CD4-positive, alpha-beta memory T cell (primary cell): ENCODE data around the gene SHISAL2A. TPM values are rescaled to one million over a fixed set of nuclear protein-coding genes. Genes with fewer than 3 reads are reported as not detected.

ENCODE experiments used
- CTCF ChIA-PET: fragments of 350-600 bp; sonication (Branson Sonifier 250); formaldehyde crosslinking; loops from one replicate; lab custom pipeline; 2021; ENCODE audit warnings: inconsistent platforms; ENCODE audit not compliant: partially characterized antibody; lab: Charles Lee
- POLR2A ChIA-PET: fragments of 350-600 bp; sonication (Branson Sonifier 250); formaldehyde crosslinking; loops from one replicate; lab custom pipeline; 2021; ENCODE audit not compliant: partially characterized antibody; lab: Charles Lee
- DNase-seq, 5 donors: peaks; one replicate each; pipeline versions ENCODE4 v3.0.0 to v3.0.0-alpha.2; 2020 to 2022; ENCODE audit warnings: mixed read lengths in 1 of 5
- H3K27ac ChIP-seq: one replicate; pipeline ENCODE4 v1.7.0; 2013; ENCODE audit warnings: low read depth, low read length
- H3K27me3 ChIP-seq: 2 replicates; pipeline ENCODE4 v1.7.0; 2013; ENCODE audit warnings: mild to moderate bottlenecking, low read length, moderate library complexity; ENCODE audit not compliant: insufficient read depth
- H3K36me3 ChIP-seq: 2 replicates; pipeline ENCODE4 v1.7.0; 2013; ENCODE audit warnings: mild to moderate bottlenecking, low read length, moderate library complexity; ENCODE audit not compliant: insufficient read depth
- H3K4me1 ChIP-seq: 2 replicates; pipeline ENCODE4 v1.7.0; 2013; ENCODE audit warnings: mild to moderate bottlenecking, low read length, moderate library complexity; ENCODE audit not compliant: insufficient read depth
- H3K4me3 ChIP-seq, 2 donors: one replicate each; pipeline ENCODE4 v1.7.0; 2013; ENCODE audit warnings: low read length in 2 of 2, mild to moderate bottlenecking in 1 of 2
- H3K9me3 ChIP-seq, 2 donors: one replicate each; pipeline ENCODE4 v1.7.0; 2013; ENCODE audit warnings: low read length in 2 of 2, control low read depth in 1 of 2; ENCODE audit not compliant: control insufficient read depth in 1 of 2
- H3K27ac Mint-ChIP-seq, 7 donors: one replicate each; pipeline ENCODE4 v1.8.0; 2020 to 2021; ENCODE audit warnings: mixed read lengths in 7 of 7, mild to moderate bottlenecking in 6 of 7, inconsistent platforms in 3 of 7, moderate library complexity in 3 of 7
- H3K27me3 Mint-ChIP-seq, 2 donors: one replicate each; pipeline ENCODE4 v1.8.0; 2020 to 2021; ENCODE audit warnings: mixed read lengths in 2 of 2
- H3K36me3 Mint-ChIP-seq, 2 donors: one replicate each; pipeline ENCODE4 v1.8.0; 2020 to 2021; ENCODE audit warnings: mixed read lengths in 2 of 2, inconsistent platforms in 1 of 2, mild to moderate bottlenecking in 1 of 2
- H3K4me1 Mint-ChIP-seq, 4 donors: one replicate each; pipeline ENCODE4 v1.8.0; 2020 to 2021; ENCODE audit warnings: mixed read lengths in 4 of 4, mild to moderate bottlenecking in 1 of 4
- H3K4me3 Mint-ChIP-seq, 8 donors: one replicate each; pipeline ENCODE4 v1.8.0; 2020 to 2021; ENCODE audit warnings: mixed read lengths in 8 of 8, mild to moderate bottlenecking in 7 of 8, moderate library complexity in 6 of 8, inconsistent platforms in 3 of 8
- H3K9me3 Mint-ChIP-seq, 8 donors: one replicate each; pipeline ENCODE4 v1.8.0; 2020 to 2021; ENCODE audit warnings: mixed read lengths in 8 of 8, mild to moderate bottlenecking in 5 of 8, inconsistent platforms in 3 of 8, moderate library complexity in 1 of 8
- intact Hi-C: fragments of 100-400 bp; cut with micrococcal nuclease; formaldehyde crosslinking; loops from one replicate; pipeline ENCODE4 v1.15.1; 2023
- polyA plus RNA-seq, 2 donors: library from polyadenylated mRNA; unstranded; fragments of 300-500 nt; fragmentation: Illumina TruSeq; gene quantifications; one replicate each; pipeline ENCODE4 v1.2.3, GENCODE V29; 2021
- total RNA-seq, 2 experiments: library from RNA; stranded (reverse); gene quantifications; one replicate each; pipeline ENCODE4 v1.2.3, GENCODE V29; 2021

Gene SHISAL2A
- total and polyA plus RNA-seq, 4 experiments from 2014 or later: 3.2 to 75.6 (median 36.6) TPM

DNA sequence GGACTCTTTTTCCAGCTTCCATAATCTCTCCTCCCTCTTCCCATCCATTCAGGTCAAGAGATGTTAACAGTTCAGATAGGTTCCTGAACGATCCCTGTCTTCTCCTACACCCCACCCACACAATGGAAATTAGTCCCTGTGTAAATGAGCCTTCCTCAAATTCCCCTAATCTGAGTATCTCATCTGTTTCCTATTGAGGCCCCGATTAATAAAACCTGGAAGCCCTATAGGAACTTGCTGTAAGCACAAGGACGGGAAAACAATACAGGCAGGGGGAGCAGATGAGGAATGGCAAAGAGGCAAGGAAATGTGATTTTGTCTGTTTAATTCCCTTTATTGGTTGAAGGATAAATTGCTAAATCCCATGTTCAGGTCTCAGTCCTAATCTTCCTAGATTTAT lies 37.9 kb upstream of the SHISAL2A start:
- H3K4me1 Mint-ChIP-seq: peaks cover 0 to 4% (median under 1%) of the 10 kb centered on the region in 4 donors
- POLR2A ChIA-PET: interaction anchor here (0.9 kb wide), 1 partner anchor 11 kb away, joined by 3 read pairs; no protein-coding TSS in a partner anchor
- H3K36me3 Mint-ChIP-seq: no peaks in the 10 kb centered on the region
- H3K27ac Mint-ChIP-seq: peak overlapping the region in 4 of 7 donors; percentile 25 to 75 (median 53)
- intact Hi-C loops: no loop called here
- Histone ChIP-seq H3K36me3 (no peaks in the 10 kb centered on the region), H3K27ac (no peak overlapping the region), H3K9me3 (no peaks in the 10 kb centered on the region), H3K4me3 (no peak overlapping the region), H3K27me3 (no peaks in the 10 kb centered on the region), H3K4me1 (no peaks in the 10 kb centered on the region)
- DNase-seq: no peak
- no peak overlapping the region for H3K4me3 Mint-ChIP-seq
- H3K27me3 Mint-ChIP-seq: no peaks in the 10 kb centered on the region
- CTCF ChIA-PET: interaction anchor here (1.1 kb wide), 1 partner anchor 9 kb away, joined by 3 read pairs; no protein-coding TSS in a partner anchor
- peaks cover 0 to 2% (median 0%) of the 10 kb centered on the region in 8 donors for H3K9me3 Mint-ChIP-seq

DNA sequence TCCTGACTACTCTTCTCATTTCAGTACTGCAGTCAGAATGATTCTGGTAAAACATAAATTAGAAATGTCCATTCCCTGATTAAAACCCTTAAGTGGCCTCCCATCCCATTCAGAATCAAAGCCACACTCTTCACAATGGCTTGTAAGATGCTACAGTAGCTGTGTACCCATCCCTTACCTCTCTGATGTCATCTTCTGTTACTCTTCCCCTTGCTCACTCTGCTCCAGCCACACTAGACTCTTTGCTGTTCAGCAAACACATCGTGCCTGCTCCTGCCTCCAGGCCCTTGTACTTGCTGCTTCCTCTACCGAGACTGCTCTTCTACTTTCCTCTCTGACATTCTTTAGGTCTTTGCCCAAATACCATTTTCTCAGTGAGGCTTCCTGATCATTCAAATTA lies 35.1 kb upstream of the SHISAL2A start:
- POLR2A ChIA-PET: interaction anchor here (1.0 kb wide), 1 partner anchor 22 kb away, joined by 3 read pairs; no protein-coding TSS in a partner anchor
- peaks cover 17% of the 10 kb centered on the region for H3K4me1 ChIP-seq
- peaks cover 0 to 2% (median 0%) of the 10 kb centered on the region in 8 donors for H3K9me3 Mint-ChIP-seq
- no peak overlapping the region for H3K4me3 ChIP-seq
- H3K4me1 Mint-ChIP-seq: peaks cover 9 to 17% (median 13%) of the 10 kb centered on the region in 4 donors
- no peak overlapping the region for H3K4me3 Mint-ChIP-seq
- no peak for DNase-seq
- H3K27me3 Mint-ChIP-seq: no peaks in the 10 kb centered on the region
- H3K36me3 Mint-ChIP-seq: peaks cover 0 to 1% of the 10 kb centered on the region in 2 donors
- H3K36me3 ChIP-seq: no peaks in the 10 kb centered on the region
- intact Hi-C loops: no loop called here
- H3K27ac ChIP-seq: no peak overlapping the region
- CTCF ChIA-PET: no interaction called here
- peak overlapping the region in 2 of 7 donors; percentile 48 to 71 for H3K27ac Mint-ChIP-seq
- H3K9me3 ChIP-seq: no peaks in the 10 kb centered on the region
- no peaks in the 10 kb centered on the region for H3K27me3 ChIP-seq

DNA sequence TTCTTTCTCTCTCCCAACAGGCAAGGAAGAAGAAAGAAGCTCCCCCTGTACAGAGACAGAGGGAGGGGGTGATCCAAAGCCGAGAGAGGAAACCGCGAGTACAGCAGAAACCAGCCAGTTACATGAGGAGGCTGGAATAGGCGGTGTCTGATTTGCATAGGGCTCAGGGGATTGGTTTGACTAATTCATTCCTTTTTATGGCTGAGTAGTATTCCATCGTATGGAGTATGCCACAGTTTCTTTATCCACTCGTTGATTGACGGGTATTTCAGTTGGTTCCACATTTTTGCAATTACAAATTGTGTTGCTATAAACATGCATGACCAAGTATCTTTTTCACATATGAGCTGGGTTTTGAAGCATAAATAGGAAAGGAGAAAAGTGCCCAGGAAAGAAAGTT lies 34.2 kb upstream of the SHISAL2A start:
- no peak for DNase-seq
- H3K36me3 ChIP-seq: no peaks in the 10 kb centered on the region
- ChIA-PET POLR2A (interaction anchor here (0.7 to 10.4 kb wide), 3 partner anchors 21 to 39 kb away, joined by 3 to 188 read pairs (median 4); partner anchors contain the start of gene SHISAL2A), CTCF (no interaction called here)
- H3K4me1 Mint-ChIP-seq: peaks cover 16 to 25% (median 21%) of the 10 kb centered on the region in 4 donors
- H3K27ac Mint-ChIP-seq: no peak overlapping the region
- H3K27me3 Mint-ChIP-seq: no peaks in the 10 kb centered on the region
- intact Hi-C loops: no loop called here
- H3K4me1 ChIP-seq: peaks cover 25% of the 10 kb centered on the region
- peaks cover 0 to 2% (median 0%) of the 10 kb centered on the region in 8 donors for H3K9me3 Mint-ChIP-seq
- H3K27me3 ChIP-seq: no peaks in the 10 kb centered on the region
- peaks cover 0 to 4% of the 10 kb centered on the region in 2 donors for H3K36me3 Mint-ChIP-seq
- H3K4me3 Mint-ChIP-seq: no peak overlapping the region
- H3K27ac ChIP-seq: no peak overlapping the region
- H3K4me3 ChIP-seq: no peak overlapping the region
- H3K9me3 ChIP-seq: no peaks in the 10 kb centered on the region

DNA sequence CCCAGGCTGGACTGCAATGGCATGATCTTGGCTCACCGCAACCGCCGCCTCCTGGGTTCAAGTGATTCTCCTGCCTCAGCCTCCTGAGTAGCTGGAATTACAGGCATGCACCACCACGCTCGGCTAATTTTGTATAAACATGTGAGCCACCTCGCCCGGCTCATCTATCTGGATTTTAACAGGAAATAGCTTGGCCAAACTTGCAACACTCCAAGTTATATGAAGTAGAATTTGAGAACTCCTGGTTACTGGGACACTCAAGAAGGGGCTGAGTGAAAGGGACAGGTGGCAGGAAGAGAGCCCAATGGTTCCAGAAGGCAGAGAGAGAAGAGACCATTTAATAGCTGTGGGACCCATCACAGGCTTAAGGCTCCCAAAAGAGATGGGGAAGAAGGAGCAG lies 33.7 kb upstream of the SHISAL2A start:
- Mint-ChIP-seq H3K36me3 (peaks cover 0 to 4% of the 10 kb centered on the region in 2 donors), H3K4me3 (no peak overlapping the region), H3K9me3 (peaks cover 0 to 2% (median 0%) of the 10 kb centered on the region in 8 donors), H3K27ac (no peak overlapping the region), H3K27me3 (no peaks in the 10 kb centered on the region), H3K4me1 (peaks cover 22 to 30% (median 26%) of the 10 kb centered on the region in 4 donors)
- intact Hi-C loops: no loop called here
- Histone ChIP-seq H3K27me3 (no peaks in the 10 kb centered on the region), H3K4me3 (no peak overlapping the region), H3K4me1 (peaks cover 30% of the 10 kb centered on the region), H3K27ac (no peak overlapping the region), H3K36me3 (no peaks in the 10 kb centered on the region), H3K9me3 (no peaks in the 10 kb centered on the region)
- POLR2A ChIA-PET: interaction anchor here (0.6 to 10.4 kb wide), 4 partner anchors 21 to 326 kb away, joined by 3 to 188 read pairs (median 4); partner anchors contain the start of gene SHISAL2A
- CTCF ChIA-PET: no interaction called here
- no peak for DNase-seq

DNA sequence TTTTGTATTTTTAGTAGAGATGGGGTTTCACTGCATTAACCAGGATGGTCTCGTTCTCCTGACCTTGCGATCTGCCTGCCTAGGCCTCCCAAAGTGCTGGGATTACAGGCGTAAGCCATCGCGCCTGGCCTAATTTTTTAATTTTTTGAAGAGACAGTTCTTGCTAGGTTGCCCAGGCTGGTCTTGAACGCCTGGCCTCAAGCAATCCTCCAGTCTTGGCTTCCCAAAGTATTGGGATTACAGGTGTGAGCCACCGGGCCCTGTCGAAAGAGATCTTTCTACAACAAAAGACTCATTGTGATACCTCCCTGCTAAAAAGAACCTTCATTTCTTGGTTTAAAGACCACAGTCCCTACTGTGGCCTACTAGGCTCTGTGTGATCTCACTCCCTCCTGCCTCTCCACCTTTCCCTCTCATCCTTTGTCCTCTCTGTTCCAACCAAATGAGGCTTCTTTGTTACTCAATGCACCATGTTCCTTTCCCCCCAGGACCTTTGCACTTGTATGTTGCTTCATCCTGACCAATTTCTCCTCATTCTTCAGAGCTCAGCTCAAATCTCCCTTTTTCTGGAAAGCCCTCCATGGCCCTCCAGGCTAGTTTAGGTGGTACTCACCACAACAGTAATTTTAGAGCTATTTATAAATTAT lies 32.3 kb upstream of the SHISAL2A start:
- Mint-ChIP-seq H3K36me3 (peaks cover 0 to 8% of the 10 kb centered on the region in 2 donors), H3K9me3 (peaks cover 0 to 2% (median 0%) of the 10 kb centered on the region in 8 donors), H3K4me3 (peak overlapping the region in 4 of 8 donors; percentile 9 to 65 (median 41)), H3K27me3 (no peaks in the 10 kb centered on the region), H3K27ac (peak overlapping the region in 5 of 7 donors; percentile 35 to 96 (median 65)), H3K4me1 (peaks cover 29 to 43% (median 37%) of the 10 kb centered on the region in 4 donors)
- intact Hi-C loops: loop anchor here (10.0 kb wide), 1 partner anchor 84 kb away; no protein-coding TSS in a partner anchor
- no peaks in the 10 kb centered on the region for H3K9me3 ChIP-seq
- no peaks in the 10 kb centered on the region for H3K36me3 ChIP-seq
- H3K27ac ChIP-seq: no peak overlapping the region
- no peaks in the 10 kb centered on the region for H3K27me3 ChIP-seq
- CTCF ChIA-PET: interaction anchor here (0.9 kb wide), 1 partner anchor 47 kb away, joined by 3 read pairs; the partner anchor contains the start of gene TUT4
- peaks cover 39% of the 10 kb centered on the region for H3K4me1 ChIP-seq
- POLR2A ChIA-PET: interaction anchor here (1.1 to 10.4 kb wide), 5 partner anchors 35 to 236 kb away, joined by 3 to 188 read pairs (median 4); partner anchors contain the start of genes SHISAL2A and TUT4
- DNase-seq: no peak
- H3K4me3 ChIP-seq: no peak overlapping the region

DNA sequence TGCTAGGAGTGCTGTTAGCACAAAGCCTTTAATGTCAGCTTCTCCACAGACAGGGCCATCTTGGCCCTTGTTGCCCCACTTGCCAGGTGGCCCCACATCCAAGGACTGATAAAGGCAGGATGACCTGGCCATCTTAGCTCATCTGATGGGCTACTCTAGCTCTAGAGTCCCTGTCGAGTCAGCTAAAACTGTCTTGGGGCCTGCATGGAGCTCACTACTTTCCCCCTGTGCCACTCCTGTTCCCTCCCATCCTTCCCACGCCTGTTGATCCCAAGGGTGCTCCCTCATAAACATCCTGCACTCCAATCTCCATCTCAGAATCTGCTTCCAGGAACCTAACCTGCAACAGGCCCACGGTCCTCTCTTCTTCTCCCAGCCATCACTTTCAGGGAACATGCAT lies 31.4 kb upstream of the SHISAL2A start:
- no peaks in the 10 kb centered on the region for H3K9me3 ChIP-seq
- H3K9me3 Mint-ChIP-seq: peaks cover 0 to 2% (median 0%) of the 10 kb centered on the region in 8 donors
- POLR2A ChIA-PET: interaction anchor here (0.9 to 10.4 kb wide), 8 partner anchors 9 to 237 kb away, joined by 3 to 188 read pairs (median 4); partner anchors contain the start of genes SHISAL2A and TUT4
- H3K4me3 Mint-ChIP-seq: peak overlapping the region; percentile 60 to 91 (median 86)
- H3K36me3 Mint-ChIP-seq: peaks cover 8 to 15% of the 10 kb centered on the region in 2 donors
- intact Hi-C loops: loop anchor here (10.0 kb wide), 1 partner anchor 83 kb away; no protein-coding TSS in a partner anchor
- DNase-seq: no peak
- H3K27me3 Mint-ChIP-seq: no peaks in the 10 kb centered on the region
- H3K4me1 ChIP-seq: peaks cover 39% of the 10 kb centered on the region
- peaks cover 35 to 52% (median 45%) of the 10 kb centered on the region in 4 donors for H3K4me1 Mint-ChIP-seq
- H3K4me3 ChIP-seq: peak overlapping the region; percentile 53 to 60
- peak overlapping the region; percentile 80 to 96 (median 88) for H3K27ac Mint-ChIP-seq
- peak overlapping the region; percentile 69 for H3K27ac ChIP-seq
- H3K27me3 ChIP-seq: no peaks in the 10 kb centered on the region
- H3K36me3 ChIP-seq: peaks cover 2% of the 10 kb centered on the region
- CTCF ChIA-PET: interaction anchor here (0.9 to 1.1 kb wide), 3 partner anchors 48 to 196 kb away, joined by 3 to 5 read pairs (median 3); partner anchors contain the start of gene TUT4
